MG63 (cell line): ENCODE measurements around the gene SHROOM3. TPM values are rescaled to one million over a fixed set of nuclear protein-coding genes. Genes with fewer than 3 reads are reported as not detected.

Experiments used
- DNase-seq: peaks from one replicate; pipeline ENCODE4 v3.0.0-alpha.2; 2020
- H3K27me3 ChIP-seq: fragments of 250-450 bp; sonication (Bioruptor Pico); 2 replicates; pipeline ENCODE4 v1.5.1; 2020; ENCODE audit warnings: mild to moderate bottlenecking, moderate library complexity
- H3K36me3 ChIP-seq: fragments of 250-450 bp; sonication (Bioruptor Pico); 2 replicates; pipeline ENCODE4 v1.5.1; 2020; ENCODE audit warnings: mild to moderate bottlenecking, moderate library complexity
- H3K4me3 ChIP-seq: fragments of 250-450 bp; sonication (Bioruptor Pico); 2 replicates; pipeline ENCODE4 v1.5.1; 2020; ENCODE audit warnings: mild to moderate bottlenecking, moderate library complexity
- H3K9me3 ChIP-seq: fragments of 250-450 bp; sonication (Bioruptor Pico); 2 replicates; pipeline ENCODE4 v1.5.1; 2020; ENCODE audit warnings: mild to moderate bottlenecking, moderate library complexity
- total RNA-seq: library from RNA; depleted of rRNA; stranded (reverse); fragments of >200 nt; shearing (Covaris generic); gene quantifications from 2 replicates; pipeline ENCODE4 v1.2.3, GENCODE V29; 2014; ENCODE audit warnings: low replicate concordance

SHROOM3 gene
- total RNA-seq, 1 experiment from 2014 or later, result 10.0 TPM

GRCh38 chr4:76691807-76692582 is 257.0 kb downstream of the SHROOM3 start:
- Histone ChIP-seq H3K36me3 (no peaks in the 10 kb centered on the region), H3K4me3 (no peak overlapping the region), H3K27me3 (no peaks in the 10 kb centered on the region), H3K9me3 (no peaks in the 10 kb centered on the region)
- DNase-seq, result no peak

GRCh38 chr4:76692761-76693160 is 257.7 kb downstream of the SHROOM3 start:
- no peaks in the 10 kb centered on the region for H3K27me3 ChIP-seq
- no peaks in the 10 kb centered on the region for H3K36me3 ChIP-seq
- no peaks in the 10 kb centered on the region for H3K9me3 ChIP-seq
- H3K4me3 ChIP-seq, result no peak overlapping the region
- DNase-seq, result no peak

DNA sequence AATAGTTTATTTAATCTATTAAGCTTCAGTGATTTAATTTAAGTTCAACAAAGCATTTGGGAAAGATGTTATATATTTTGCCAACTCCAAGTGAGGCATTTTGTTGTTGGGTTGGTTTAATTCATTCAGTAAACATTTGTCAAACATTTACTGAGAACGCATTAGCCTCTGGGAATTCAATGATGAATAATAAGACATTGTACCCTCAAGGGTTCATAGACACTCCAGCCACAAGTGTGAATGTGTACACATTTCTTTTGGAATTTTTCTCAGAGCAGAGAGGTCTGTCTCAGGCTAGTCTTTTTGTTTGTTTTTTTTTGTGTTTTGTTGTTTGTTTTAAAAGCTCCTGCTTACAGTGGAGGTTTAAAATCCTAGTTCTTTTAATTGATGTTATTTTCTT is 259.0 kb downstream of the SHROOM3 start:
- no peak for DNase-seq
- Histone ChIP-seq H3K4me3 (no peak overlapping the region), H3K9me3 (no peaks in the 10 kb centered on the region), H3K36me3 (no peaks in the 10 kb centered on the region), H3K27me3 (no peaks in the 10 kb centered on the region)

DNA sequence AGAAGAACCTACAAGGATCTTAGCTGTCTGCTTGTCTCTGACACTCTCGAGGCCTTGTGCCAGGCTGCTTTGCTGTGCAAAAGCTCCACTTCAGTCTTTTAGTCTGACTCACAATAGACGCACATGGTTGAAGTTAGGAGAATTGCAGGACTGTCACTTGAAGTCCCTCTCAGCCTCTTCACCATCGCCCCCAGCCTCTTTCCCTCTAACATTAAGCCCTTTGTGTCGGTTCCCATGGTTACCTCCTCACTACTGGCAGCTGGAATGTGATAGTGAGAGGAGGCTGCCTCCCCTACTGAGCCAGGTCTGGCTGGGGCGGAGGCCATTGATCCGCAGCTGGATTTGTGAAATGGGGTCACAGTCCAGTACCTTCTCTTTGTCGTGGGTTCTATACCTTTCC is 261.1 kb downstream of the SHROOM3 start:
- no peak overlapping the region for H3K4me3 ChIP-seq
- H3K36me3 ChIP-seq, result no peaks in the 10 kb centered on the region
- no peak for DNase-seq
- H3K9me3 ChIP-seq, result no peaks in the 10 kb centered on the region
- H3K27me3 ChIP-seq, result no peaks in the 10 kb centered on the region

- Histone ChIP-seq H3K9me3 (no peaks in the 10 kb centered on the region), H3K27me3 (no peaks in the 10 kb centered on the region), H3K36me3 (no peaks in the 10 kb centered on the region), H3K4me3 (no peak overlapping the region)
- DNase-seq, result no peak
Observed at GRCh38 chr4:76697129-76697803, 262.2 kb downstream of the SHROOM3 start.

DNA sequence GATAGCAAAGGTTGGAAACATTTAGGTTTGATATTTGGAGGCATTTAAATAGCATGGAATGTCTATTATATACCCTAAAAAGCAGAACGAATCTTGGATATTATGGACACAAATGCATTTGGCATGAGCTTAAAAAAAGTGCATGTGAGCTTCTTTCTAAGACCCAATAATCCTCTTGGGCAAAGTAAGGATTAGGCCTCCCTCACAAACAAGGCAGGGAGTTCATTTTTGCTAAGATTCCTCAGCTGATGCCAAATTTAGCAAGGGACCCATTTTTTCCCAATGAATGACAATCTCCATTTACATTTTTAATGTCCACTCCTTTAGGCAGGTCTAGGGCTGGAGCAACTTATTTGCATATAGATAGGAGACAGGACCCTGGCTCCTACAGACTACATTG is 263.1 kb downstream of the SHROOM3 start:
- no peak for DNase-seq
- no peaks in the 10 kb centered on the region for H3K27me3 ChIP-seq
- no peaks in the 10 kb centered on the region for H3K9me3 ChIP-seq
- no peaks in the 10 kb centered on the region for H3K36me3 ChIP-seq
- H3K4me3 ChIP-seq, result no peak overlapping the region

- DNase-seq, result no peak
- H3K4me3 ChIP-seq, result no peak overlapping the region
- H3K27me3 ChIP-seq, result no peaks in the 10 kb centered on the region
- no peaks in the 10 kb centered on the region for H3K9me3 ChIP-seq
- no peaks in the 10 kb centered on the region for H3K36me3 ChIP-seq
Observed at GRCh38 chr4:76699751-76700310, 264.8 kb downstream of the SHROOM3 start.

GRCh38 chr4:76702440-76703122 is 267.6 kb downstream of the SHROOM3 start:
- no peaks in the 10 kb centered on the region for H3K9me3 ChIP-seq
- no peak overlapping the region for H3K4me3 ChIP-seq
- no peaks in the 10 kb centered on the region for H3K27me3 ChIP-seq
- no peak for DNase-seq
- peaks cover 2% of the 10 kb centered on the region; the same call in 1 of the 2 replicates for H3K36me3 ChIP-seq

- Histone ChIP-seq H3K36me3 (peaks cover 2% of the 10 kb centered on the region; the same call in 1 of the 2 replicates), H3K4me3 (no peak overlapping the region), H3K9me3 (no peaks in the 10 kb centered on the region), H3K27me3 (no peaks in the 10 kb centered on the region)
- no peak for DNase-seq
Observed at GRCh38 chr4:76703123-76703490, 268.1 kb downstream of the SHROOM3 start.

DNA sequence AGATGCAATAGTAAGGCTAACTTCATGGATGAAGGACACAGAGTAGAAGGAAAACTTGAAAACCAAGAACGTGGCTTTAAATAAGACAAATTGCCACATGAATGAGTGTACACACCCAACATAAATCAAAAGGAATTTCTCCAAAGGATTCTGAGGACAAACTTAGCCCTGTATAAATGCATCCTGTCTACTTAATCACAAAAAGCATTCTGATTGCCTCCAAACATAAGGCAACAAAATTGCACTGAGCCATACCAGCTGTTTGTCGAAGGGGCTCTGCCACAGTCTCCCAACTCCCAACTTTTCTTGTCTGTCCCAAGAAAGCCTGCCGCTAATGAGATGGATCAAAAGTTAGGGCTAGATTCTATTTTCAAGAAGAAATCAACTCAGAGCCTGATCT is 268.6 kb downstream of the SHROOM3 start:
- H3K36me3 ChIP-seq, result peaks cover 2% of the 10 kb centered on the region; the same call in 1 of the 2 replicates
- no peak for DNase-seq
- H3K27me3 ChIP-seq, result no peaks in the 10 kb centered on the region
- no peak overlapping the region for H3K4me3 ChIP-seq
- H3K9me3 ChIP-seq, result no peaks in the 10 kb centered on the region

GRCh38 chr4:76704133-76704881 is 269.3 kb downstream of the SHROOM3 start:
- DNase-seq, result peak; percentile 28
- H3K27me3 ChIP-seq, result no peaks in the 10 kb centered on the region
- H3K4me3 ChIP-seq, result no peak overlapping the region
- no peaks in the 10 kb centered on the region for H3K9me3 ChIP-seq
- H3K36me3 ChIP-seq, result peaks cover 2% of the 10 kb centered on the region; the same call in 1 of the 2 replicates

DNA sequence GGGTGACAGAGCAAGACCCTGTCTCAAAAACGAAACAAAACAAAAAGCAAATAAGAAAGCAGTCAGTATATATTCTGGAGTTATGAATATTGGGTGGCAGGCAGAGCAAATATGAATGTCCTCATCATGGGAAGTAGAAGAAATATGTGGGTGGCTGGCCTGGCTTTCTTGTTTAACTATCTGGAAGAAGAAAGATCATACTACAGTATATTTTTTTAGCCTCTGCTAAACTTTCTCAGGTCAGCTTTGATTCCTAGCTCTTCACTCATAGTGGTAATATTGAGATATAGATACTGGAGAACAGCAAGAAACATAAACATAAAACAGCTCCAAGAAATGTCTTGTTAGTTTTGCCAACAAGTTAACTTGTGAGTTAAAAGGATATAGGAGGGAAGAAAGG is 270.4 kb downstream of the SHROOM3 start:
- H3K27me3 ChIP-seq, result no peaks in the 10 kb centered on the region
- DNase-seq, result no peak
- H3K9me3 ChIP-seq, result no peaks in the 10 kb centered on the region
- H3K36me3 ChIP-seq, result peaks cover 2% of the 10 kb centered on the region; the same call in 1 of the 2 replicates
- no peak overlapping the region for H3K4me3 ChIP-seq

GRCh38 chr4:76706581-76706980 is 271.6 kb downstream of the SHROOM3 start:
- no peak for DNase-seq
- Histone ChIP-seq H3K9me3 (no peaks in the 10 kb centered on the region), H3K36me3 (peaks cover 7% of the 10 kb centered on the region; the same call in 1 of the 2 replicates), H3K4me3 (no peak overlapping the region), H3K27me3 (no peaks in the 10 kb centered on the region)

GRCh38 chr4:76708971-76709771 is 274.1 kb downstream of the SHROOM3 start:
- Histone ChIP-seq H3K9me3 (no peaks in the 10 kb centered on the region), H3K4me3 (no peak overlapping the region), H3K27me3 (no peaks in the 10 kb centered on the region), H3K36me3 (peaks cover 7% of the 10 kb centered on the region; the same call in 1 of the 2 replicates)
- DNase-seq, result no peak

GRCh38 chr4:76709772-76710090 is 274.7 kb downstream of the SHROOM3 start:
- Histone ChIP-seq H3K27me3 (no peaks in the 10 kb centered on the region), H3K4me3 (no peak overlapping the region), H3K9me3 (no peaks in the 10 kb centered on the region), H3K36me3 (peaks cover 7% of the 10 kb centered on the region; the same call in 1 of the 2 replicates)
- no peak for DNase-seq

- Histone ChIP-seq H3K27me3 (no peaks in the 10 kb centered on the region), H3K4me3 (no peak overlapping the region), H3K9me3 (no peaks in the 10 kb centered on the region), H3K36me3 (peaks cover 5% of the 10 kb centered on the region; the same call in 1 of the 2 replicates)
- no peak for DNase-seq
Observed at GRCh38 chr4:76712564-76712963, 277.5 kb downstream of the SHROOM3 start.
